GM19328 (cell line): ENCODE results near the gene SRPK2.
A peak's percentile ranks its signal among the peaks of the same experiment; 100 is the strongest.

Experiments used
- ATAC-seq: cut with Tn5 transposase; IDR thresholded peaks from one replicate; pipeline ENCODE4 v1.9.1; 2021; ENCODE audit warnings: mild to moderate bottlenecking, moderate library complexity; ENCODE audit not compliant: unreplicated experiment

The SRPK2 gene

GRCh38 chr7:105107458-105107857 is 281.3 kb downstream of the SRPK2 start:
- ATAC-seq = no peak

GRCh38 chr7:105106473-105106872 is 282.2 kb downstream of the SRPK2 start:
- ATAC-seq = no peak

GRCh38 chr7:105105579-105105978 is 283.1 kb downstream of the SRPK2 start:
- ATAC-seq = no peak

- no peak for ATAC-seq
Observed at GRCh38 chr7:105102557-105103352, 286.0 kb downstream of the SRPK2 start.

- ATAC-seq = no peak
Observed at GRCh38 chr7:105101864-105102263, 286.9 kb downstream of the SRPK2 start.

GRCh38 chr7:105098863-105099515 is 289.7 kb downstream of the SRPK2 start:
- peak; percentile 49 for ATAC-seq

- ATAC-seq = no peak
Observed at GRCh38 chr7:105097619-105098018, 291.1 kb downstream of the SRPK2 start.

GRCh38 chr7:105096306-105096705 is 292.4 kb downstream of the SRPK2 start:
- no peak for ATAC-seq

GRCh38 chr7:105094966-105095365 is 293.8 kb downstream of the SRPK2 start:
- ATAC-seq = no peak

- no peak for ATAC-seq
Observed at GRCh38 chr7:105088456-105088855, 300.3 kb downstream of the SRPK2 start.

- ATAC-seq = no peak
Observed at GRCh38 chr7:105087981-105088380, 300.7 kb downstream of the SRPK2 start.

GRCh38 chr7:105086850-105087249 is 301.9 kb downstream of the SRPK2 start:
- no peak for ATAC-seq

- no peak for ATAC-seq
Observed at GRCh38 chr7:105084581-105084980, 304.1 kb downstream of the SRPK2 start.

GRCh38 chr7:105079348-105079747 is 309.4 kb downstream of the SRPK2 start:
- ATAC-seq = no peak

- ATAC-seq = no peak
Observed at GRCh38 chr7:105073143-105073542, 315.6 kb downstream of the SRPK2 start.

GRCh38 chr7:105068886-105069285 is 319.8 kb downstream of the SRPK2 start:
- ATAC-seq = no peak

GRCh38 chr7:105067691-105068090 is 321.0 kb downstream of the SRPK2 start:
- no peak for ATAC-seq
